AG04449 (cell line): Measurements from ENCODE around the gene PIP5K1B.
A peak's percentile ranks its signal among the peaks of the same experiment; 100 is the strongest.

Experiments
- CTCF ChIA-PET: fragments of 350-600 bp; formaldehyde crosslinking; extraction: SDS; loops from one replicate; lab custom pipeline; 2021; ENCODE audit warnings: antibody characterized with exemption; lab: Yijun Ruan, JAX
- POLR2A ChIA-PET: fragments of 400-600, 350-600 bp; formaldehyde crosslinking; extraction: SDS; loops from one replicate; lab custom pipeline; 2020; ENCODE audit warnings: antibody characterized with exemption, inconsistent platforms; lab: Yijun Ruan, JAX
- DNase-seq: peaks from one replicate; pipeline ENCODE4 v3.0.0-alpha.2; 2010; ENCODE audit warnings: low read depth, low spot score
- H3K4me3 ChIP-seq: 2 replicates; pipeline ENCODE4 v1.5.1; 2011; ENCODE audit warnings: low read depth, mild to moderate bottlenecking, control low read depth, low read length
- CTCF ChIP-seq: IDR thresholded peaks from one replicate; pipeline ENCODE4 v1.5.1; 2011; ENCODE audit warnings: mild to moderate bottlenecking, moderate library complexity, low read length, control low read depth, inconsistent platforms; ENCODE audit not compliant: insufficient read depth; ENCODE audit errors: missing control alignments

The PIP5K1B gene

DNA sequence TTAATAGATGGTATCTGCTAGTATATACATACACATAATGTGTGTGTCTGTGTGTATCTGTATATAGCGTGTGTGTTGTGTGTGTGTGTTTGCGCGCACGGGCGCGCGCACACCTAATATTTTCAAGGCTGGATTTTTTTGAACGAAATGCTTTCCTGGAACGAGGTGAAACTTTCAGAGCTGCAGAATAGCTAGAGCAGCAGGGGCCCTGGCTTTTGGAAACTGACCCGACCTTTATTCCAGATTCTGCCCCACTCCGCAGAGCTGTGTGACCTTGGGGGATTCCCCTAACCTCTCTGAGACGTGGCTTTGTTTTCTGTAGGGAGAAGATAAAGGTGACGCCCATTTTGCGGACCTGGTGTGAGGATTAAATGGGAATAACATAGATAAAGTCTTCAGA, 331.3 kb downstream of the PIP5K1B start:
- H3K4me3 ChIP-seq = peak overlapping the region; percentile 89
- POLR2A ChIA-PET = interaction anchor here (1.0 to 1.4 kb wide), 2 partner anchors 21 to 157 kb away, joined by 3 read pairs; no protein-coding TSS in a partner anchor
- TF ChIP-seq CTCF = no peak
- no peak for DNase-seq
- CTCF ChIA-PET = interaction anchor here (1.0 to 4.8 kb wide), 17 partner anchors 8 to 841 kb away, joined by 3 to 69 read pairs (median 5); no protein-coding TSS in a partner anchor

- no peak for TF ChIP-seq CTCF
- POLR2A ChIA-PET = no interaction called here
- DNase-seq = no peak
- CTCF ChIA-PET = interaction anchor here (1.0 to 4.8 kb wide), 8 partner anchors 8 to 841 kb away, joined by 3 to 69 read pairs (median 7); no protein-coding TSS in a partner anchor
- H3K4me3 ChIP-seq = peak overlapping the region; percentile 89
These were observed 331.8 kb downstream of the PIP5K1B start for GRCh38 chr9:69036799-69037198.

- ChIA-PET POLR2A (no interaction called here), CTCF (interaction anchor here (1.0 kb wide), 1 partner anchor 9 kb away, joined by 3 read pairs; no protein-coding TSS in a partner anchor)
- no peak for DNase-seq
- no peak for TF ChIP-seq CTCF
- H3K4me3 ChIP-seq = no peak overlapping the region
These were observed 335.6 kb downstream of the PIP5K1B start for GRCh38 chr9:69040646-69041045.

DNA sequence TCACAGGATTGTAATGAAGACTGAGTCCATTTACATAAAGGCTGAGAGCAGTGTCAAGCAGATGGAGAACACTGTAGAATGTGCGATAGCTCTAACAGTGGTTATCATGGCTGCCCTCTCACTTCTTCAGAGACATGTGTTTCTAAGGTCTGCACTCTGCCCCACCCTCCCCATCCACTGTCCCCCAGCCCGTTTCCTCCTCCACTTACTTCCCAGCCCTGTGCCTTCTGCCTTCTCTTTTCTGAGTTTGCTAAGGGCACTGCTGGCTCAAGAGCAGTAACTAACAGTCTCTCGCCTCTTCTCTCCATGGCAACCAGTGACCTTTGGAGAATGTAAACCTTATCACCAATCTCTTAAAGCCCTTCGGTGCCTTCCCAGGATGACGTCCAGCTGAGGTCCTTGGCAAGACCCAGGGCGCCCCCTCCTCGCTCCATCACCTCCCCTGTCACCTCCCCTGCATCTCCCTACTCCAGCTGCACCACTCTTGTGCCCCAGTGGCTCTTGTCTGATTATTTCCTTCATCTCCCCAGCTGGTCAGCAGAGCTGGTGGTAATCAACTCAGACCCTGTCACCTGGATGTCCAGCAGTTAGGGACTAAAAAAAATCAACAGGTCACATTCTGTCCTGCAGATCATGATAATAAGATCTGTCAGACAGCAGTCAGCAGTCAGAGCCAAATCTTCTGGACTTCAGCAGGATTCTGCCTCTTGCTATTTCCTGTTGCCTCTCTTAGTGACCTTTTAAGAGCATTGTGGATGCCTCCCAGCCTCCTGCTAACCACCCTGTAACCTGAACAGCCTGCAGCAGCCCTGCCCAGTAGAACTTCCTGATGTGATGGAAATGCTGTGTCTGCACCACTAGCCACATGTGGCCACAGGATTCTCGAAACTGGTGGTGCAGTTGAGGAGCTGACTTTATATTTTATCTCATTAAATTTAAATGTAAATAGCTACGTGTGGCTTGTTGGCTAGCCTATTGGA, 339.5 kb downstream of the PIP5K1B start:
- H3K4me3 ChIP-seq = no peak overlapping the region
- POLR2A ChIA-PET = no interaction called here
- DNase-seq = no peak
- no peak for TF ChIP-seq CTCF
- CTCF ChIA-PET = interaction anchor here (1.6 to 24.9 kb wide), 5 partner anchors 9 to 179 kb away, joined by 5 to 511 read pairs (median 28); partner anchors contain the start of gene FXN

- CTCF ChIA-PET = interaction anchor here (1.6 to 24.9 kb wide), 4 partner anchors 8 to 178 kb away, joined by 8 to 511 read pairs (median 32); partner anchors contain the start of gene FXN
- TF ChIP-seq CTCF = no peak
- DNase-seq = no peak
- POLR2A ChIA-PET = no interaction called here
- no peak overlapping the region for H3K4me3 ChIP-seq
These were observed 340.8 kb downstream of the PIP5K1B start for GRCh38 chr9:69045821-69046220.

GRCh38 chr9:69046723-69047122, 341.7 kb downstream of the PIP5K1B start:
- TF ChIP-seq CTCF = no peak
- H3K4me3 ChIP-seq = no peak overlapping the region
- ChIA-PET CTCF (interaction anchor here (5.1 to 24.9 kb wide), 3 partner anchors 7 to 146 kb away, joined by 28 to 511 read pairs (median 35); partner anchors contain the start of gene FXN), POLR2A (no interaction called here)
- DNase-seq = no peak
